RKO (cell line): ENCODE measurements around the gene CACNB3.
"Not testable (repeated sequence)": the region's sequence is repeated elsewhere in the genome, so short reads cannot be mapped to it uniquely, and the experiment has no call there.

ENCODE experiments used
- DNase-seq: peaks from one replicate; pipeline ENCODE4 v3.0.0-alpha.2; 2016; ENCODE audit warnings: low spot score

Gene CACNB3

DNA sequence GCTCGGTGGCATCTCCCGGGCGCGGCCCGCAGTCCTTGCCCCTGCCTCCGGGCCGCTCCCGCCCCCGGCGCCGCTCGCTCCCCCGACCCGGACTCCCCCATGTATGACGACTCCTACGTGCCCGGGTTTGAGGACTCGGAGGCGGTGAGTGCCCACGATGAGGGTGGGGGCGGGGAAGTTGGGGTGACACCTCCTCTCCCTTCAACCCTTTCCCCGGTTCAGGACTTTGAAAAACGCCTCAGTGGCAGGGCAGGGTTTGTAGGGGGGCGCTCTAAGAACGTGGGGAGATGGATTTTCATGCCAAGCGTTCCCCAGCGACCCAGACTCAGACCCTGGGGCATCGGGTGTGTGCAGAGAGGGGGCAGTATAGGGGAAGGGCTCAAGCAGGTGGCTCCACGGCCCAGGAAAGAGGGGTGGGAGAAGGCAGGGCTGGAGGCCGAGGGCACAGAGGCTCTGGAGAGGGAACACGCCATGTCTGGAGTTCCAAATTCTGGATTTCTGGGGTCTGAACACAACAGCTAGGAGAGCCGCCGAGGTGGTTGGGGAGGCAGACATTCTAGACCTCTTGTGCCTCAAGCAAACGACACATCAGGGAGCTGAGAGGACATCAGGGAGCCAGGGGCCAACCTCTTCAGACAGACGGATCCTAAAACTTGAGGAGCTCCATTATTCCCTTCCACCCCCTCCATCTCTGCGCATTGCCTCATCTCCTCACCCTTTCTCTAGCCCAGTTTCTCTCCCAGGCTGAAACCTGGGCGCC is 715 bp downstream of the CACNB3 start:
- DNase-seq: no peak

DNA sequence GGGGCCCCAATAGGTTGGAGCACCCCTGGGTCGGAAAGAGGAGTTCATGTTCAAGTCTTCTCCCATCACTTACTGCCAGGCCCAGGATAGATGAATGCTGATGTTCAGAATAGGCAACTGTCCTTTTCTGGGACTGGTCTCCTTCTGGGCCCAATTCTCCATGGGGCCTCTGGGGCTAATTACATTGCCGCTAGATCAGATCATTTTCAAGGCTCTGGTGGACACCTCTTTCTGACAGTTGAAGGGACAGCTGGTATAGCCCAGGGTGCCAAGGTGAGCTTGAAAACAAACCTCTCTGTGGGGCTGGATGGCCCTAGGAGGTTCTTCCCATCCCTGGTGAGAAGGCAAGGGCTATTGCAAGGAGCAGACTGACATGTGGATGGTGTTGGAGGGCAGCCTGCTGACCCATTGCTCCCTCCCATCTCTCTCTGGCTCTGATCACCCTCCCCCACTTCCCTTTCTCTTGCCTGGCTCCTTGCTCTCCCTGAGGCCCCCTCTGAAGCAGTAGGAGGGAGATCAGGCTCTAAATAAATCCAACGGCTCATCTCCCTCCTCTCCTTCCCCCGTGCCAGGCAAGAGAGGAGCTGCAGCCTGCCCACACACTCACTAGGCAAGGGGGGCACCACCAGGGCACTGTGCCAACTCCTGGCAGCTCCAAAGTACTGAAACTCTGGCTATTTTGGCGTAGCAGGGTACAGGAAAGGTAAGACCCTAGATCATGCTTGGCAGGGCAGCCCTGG is 1.9 kb downstream of the CACNB3 start:
- no peak for DNase-seq

DNA sequence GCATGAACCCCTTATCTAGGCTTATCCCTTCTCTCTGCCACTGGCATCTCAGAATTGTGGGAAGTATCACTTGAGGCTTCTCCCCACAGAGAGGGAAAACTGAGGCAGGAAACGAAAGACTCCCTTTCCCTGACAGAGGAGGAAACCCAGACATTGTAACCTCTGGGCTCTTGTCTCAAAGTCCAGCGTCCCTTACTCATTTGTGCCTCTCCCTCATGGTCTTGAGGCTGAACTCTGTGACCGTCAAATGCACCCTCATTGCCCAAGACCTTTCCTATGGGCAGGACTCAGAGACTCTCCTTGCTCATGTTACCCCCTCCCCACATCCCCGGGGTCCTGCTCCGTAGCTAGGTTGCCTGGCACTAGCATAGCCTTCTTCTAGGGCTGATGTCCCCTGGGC is 3.8 kb downstream of the CACNB3 start:
- DNase-seq: no peak

DNA sequence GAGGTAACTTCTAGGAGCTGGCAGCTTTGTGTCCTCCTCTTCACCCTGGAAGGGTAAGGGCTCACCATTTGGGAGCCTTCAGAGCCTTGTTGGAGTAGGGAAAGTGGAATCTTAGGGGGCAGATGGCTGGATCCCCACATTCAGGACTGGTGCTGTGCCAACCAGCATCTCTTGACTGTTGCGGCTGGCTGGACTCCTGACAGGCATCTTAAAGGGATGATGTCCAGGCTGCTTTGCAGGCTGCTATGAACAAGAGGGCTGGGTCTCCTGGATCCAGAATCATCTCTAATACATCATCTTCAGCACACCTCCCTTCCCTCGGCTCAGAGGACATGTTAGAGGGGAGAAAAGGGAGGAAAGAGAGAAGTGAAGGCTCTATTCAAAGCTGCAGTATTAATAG is 4.4 kb downstream of the CACNB3 start:
- no peak for DNase-seq

DNA sequence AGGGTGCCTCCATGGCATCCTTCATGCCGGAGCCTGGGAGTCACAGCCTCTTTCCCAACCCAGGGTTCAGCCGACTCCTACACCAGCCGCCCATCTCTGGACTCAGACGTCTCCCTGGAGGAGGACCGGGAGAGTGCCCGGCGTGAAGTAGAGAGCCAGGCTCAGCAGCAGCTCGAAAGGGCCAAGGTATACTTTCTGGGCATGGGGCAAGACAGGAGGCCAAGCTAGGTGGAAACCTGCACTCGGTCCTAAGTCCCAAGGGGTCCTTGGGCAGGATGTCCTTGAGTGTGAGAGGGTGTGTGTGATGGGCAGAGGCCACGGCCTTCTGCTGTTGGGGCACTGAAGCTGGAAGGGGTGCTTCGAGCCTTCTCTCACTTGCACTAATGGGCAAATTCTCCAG is 5.0 kb downstream of the CACNB3 start:
- DNase-seq: no peak

DNA sequence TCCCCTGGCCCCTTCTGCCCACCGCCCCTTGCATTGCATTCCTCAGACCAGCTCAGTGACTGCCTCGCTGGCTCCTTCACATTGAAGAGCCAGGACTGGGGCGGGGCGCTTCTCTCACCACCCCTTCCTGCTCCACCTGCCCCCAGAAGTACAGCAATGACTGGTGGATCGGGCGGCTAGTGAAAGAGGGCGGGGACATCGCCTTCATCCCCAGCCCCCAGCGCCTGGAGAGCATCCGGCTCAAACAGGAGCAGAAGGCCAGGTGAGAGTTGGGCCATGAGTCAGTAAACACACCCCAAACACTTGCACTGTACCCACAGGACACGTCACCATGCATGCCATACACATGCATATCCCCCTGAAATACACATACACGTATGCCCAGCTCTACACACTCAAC is 5.8 kb downstream of the CACNB3 start:
- DNase-seq: no peak

DNA sequence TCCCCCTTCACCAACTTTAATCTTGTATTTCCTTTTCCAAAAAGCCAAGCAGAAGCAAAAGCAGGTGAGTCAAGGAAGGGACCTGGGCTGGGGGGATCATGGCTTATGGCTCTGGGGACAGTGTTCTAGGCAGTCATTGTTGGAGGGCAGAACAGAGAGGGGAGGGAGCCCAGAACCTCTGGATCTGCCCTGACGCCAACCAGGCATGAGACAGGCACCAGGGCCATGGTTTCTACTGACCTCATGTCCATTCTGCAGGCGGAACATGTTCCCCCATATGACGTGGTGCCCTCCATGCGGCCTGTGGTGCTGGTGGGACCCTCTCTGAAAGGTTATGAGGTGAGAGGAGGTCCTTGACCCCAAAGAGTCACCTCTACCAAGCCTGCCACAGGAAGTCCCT is 6.6 kb downstream of the CACNB3 start:
- DNase-seq: no peak

DNA sequence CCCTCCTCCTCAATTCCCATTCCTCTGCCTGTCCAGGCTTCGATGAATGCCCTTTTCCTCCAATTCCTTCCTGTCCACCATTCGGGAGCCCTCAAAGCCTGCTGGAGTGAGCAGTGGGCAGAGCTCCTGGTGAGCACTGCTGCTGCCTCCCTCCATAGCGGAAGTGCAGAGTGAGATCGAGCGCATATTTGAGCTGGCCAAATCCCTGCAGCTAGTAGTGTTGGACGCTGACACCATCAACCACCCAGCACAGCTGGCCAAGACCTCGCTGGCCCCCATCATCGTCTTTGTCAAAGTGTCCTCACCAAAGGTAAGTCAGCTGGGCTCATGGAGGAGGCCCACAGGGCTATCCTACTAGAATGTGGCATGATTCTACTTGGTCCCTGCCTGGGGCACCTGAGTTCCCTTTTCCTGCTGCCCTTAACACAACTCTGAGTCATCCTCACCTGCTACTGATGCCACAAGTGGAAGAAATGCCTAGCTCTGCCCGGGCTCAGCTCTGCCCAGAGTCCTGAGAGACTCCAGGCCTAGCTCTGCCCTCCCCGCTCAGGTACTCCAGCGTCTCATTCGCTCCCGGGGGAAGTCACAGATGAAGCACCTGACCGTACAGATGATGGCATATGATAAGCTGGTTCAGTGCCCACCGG is 8.0 kb downstream of the CACNB3 start:
- DNase-seq: no peak

DNA sequence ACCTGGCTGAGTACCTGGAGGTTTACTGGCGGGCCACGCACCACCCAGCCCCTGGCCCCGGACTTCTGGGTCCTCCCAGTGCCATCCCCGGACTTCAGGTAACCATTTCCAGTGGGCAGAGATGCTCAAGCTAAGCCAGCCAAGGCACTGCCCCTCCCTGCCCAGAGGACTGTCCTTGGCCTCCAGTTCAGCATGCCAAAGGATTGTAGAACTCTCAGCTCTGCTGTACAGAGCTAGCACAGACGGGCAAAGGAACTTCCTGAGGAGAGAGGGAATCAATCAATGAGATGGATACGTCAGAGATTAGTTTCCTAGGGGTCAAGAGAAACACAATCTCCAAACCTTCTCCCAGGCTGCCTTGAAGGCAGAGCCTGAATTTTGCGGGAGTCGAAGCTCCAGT is 8.7 kb downstream of the CACNB3 start:
- DNase-seq: no peak

DNA sequence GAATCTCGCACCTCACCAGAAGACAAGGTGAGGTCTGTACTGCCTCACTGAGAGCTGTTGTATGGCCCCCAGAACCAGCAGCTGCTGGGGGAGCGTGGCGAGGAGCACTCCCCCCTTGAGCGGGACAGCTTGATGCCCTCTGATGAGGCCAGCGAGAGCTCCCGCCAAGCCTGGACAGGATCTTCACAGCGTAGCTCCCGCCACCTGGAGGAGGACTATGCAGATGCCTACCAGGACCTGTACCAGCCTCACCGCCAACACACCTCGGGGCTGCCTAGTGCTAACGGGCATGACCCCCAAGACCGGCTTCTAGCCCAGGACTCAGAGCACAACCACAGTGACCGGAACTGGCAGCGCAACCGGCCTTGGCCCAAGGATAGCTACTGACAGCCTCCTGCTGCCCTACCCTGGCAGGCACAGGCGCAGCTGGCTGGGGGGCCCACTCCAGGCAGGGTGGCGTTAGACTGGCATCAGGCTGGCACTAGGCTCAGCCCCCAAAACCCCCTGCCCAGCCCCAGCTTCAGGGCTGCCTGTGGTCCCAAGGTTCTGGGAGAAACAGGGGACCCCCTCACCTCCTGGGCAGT is 9.3 kb downstream of the CACNB3 start:
- DNase-seq: no peak

DNA sequence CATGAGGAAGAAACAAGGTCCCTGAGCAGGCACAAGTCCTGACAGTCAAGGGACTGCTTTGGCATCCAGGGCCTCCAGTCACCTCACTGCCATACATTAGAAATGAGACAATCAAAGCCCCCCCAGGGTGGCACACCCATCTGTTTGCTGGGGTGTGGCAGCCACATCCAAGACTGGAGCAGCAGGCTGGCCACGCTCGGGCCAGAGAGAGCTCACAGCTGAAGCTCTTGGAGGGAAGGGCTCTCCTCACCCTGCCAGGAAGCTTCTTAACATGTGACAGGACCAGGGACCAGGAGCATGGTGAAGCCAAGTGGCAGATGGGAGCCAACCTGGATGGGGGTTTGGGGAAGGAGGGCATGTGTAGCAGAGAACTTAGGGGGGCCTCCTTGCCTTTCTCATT is 10.0 kb downstream of the CACNB3 start:
- no peak for DNase-seq

DNA sequence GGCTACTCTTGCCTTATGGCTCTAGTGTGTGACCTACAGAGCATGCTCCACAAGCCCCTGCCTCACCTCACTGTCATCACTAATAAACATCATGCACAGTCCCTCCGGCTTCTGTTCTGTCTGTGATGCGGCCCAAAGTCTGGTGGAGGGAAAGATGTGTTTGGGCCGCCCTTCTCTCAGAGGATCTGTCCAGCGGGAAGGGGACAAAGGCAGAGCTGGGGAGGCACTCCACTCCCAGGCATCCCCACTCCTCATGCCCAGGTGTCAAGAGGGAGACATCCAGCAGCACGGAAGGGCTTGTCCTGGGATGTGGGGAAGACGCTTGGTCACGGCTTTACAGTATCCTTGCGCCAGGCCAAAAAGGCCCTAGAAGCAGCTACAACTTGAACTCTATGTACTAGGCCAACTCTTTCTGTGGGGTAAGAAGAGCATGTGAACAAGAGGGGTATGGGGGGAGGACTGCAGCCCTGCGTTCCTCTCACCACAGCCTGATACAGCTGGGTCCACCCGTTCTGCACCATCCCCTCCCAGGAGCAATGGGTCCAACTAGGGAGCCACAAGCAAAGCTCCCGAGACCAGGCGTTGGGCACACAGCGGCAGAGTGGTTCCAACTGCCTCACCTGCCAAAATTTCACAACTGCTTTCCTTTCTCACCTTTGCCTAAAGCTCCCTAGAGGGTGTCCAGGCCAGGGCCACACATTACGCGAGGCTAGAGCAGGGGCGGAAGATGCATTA is 10.7 kb downstream of the CACNB3 start:
- DNase-seq: no peak

DNA sequence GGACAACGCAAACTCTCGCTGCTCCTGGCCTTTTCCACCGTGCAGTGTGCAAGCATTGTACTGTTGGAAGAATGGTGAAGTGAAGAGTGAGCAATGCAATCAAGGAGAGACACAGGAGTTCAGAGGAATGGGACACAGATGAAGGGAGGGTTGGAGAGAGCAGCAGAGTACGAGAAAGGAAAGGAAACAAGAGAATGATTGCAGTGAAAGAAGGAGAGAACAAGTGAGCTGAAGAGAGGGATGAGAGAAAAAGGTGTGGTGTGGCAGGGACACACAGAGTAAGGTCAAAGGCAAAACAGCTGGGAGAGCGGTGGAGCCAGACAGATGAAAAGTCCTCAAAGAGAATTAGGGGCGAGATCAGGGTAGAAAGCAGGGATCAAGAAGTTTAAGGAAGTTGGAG is 13.0 kb downstream of the CACNB3 start:
- DNase-seq: no peak

DNA sequence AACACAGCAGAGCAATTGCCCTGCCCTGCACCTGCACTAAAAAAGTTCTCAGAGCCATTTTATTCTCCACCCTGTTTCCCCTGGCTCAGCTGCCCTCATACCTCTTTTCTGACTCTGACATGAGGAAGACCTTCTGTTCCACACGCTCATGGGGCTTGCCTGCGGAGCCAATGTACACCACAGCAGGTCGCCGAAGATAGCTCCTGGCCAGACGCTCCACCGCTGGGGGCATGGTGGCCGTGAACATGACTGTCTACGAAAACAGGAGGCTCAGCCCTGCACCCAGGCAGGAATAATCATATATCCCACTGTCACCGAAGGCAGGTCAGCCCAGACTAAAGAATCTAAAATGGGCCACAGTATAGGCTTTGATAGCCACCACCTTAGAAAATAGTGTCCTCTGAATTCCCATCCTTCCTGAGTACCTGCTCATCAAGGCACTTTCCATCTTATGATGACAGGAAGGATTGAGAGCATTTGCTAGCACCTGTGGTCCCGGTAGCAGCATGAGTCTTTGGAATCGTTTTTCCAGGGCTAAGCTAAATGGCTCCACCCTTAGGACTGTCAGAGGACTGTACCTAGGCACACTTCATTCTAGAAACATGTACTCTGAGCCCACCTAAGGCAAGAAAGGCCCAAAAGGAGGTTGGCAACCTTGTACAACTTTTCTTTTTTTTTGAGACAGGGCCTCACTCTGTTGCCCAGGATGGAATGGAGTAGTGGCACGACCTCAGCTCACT is 14.2 kb downstream of the CACNB3 start:
- DNase-seq: no peak

DNA sequence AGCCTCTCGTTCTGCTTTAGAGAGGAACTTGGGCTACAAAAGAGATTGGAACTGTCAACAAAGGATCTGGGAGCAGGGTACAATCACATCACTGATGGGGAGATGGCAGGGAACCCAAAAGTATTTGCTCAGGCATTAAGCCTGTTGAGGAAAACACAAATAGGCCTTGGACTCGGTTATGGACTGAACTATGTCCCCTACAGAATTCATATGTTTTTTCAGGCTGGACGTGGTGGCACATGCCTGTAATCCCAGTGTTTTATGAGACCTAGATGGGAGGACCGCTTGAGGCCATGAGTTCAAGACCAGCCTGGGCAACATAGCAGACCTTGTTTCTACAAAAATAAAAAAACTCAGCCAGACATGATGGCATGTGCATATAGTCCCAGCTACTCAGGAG is 19.8 kb downstream of the CACNB3 start:
- DNase-seq: no peak

DNA sequence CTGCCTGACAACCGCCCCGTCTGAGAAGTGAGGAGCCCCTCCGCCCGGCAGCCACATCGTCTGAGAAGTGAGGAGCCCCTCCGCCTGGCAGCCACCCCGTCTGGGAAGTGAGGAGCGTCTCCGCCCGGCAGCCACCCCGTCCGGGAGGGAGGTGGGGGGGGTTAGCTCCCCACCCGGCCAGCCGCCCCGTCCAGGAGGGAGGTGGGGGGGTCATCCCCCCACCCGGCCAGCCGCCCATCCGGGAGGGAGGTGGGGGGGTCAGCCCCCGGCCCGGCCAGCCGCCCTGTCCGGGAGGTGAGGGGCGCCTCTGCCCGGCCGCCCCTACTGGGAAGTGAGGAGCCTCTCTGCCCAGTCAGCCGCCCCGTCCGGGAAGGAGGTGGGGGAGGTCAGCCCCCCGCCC is 23.7 kb downstream of the CACNB3 start:
- not testable (repeated sequence) for DNase-seq

DNA sequence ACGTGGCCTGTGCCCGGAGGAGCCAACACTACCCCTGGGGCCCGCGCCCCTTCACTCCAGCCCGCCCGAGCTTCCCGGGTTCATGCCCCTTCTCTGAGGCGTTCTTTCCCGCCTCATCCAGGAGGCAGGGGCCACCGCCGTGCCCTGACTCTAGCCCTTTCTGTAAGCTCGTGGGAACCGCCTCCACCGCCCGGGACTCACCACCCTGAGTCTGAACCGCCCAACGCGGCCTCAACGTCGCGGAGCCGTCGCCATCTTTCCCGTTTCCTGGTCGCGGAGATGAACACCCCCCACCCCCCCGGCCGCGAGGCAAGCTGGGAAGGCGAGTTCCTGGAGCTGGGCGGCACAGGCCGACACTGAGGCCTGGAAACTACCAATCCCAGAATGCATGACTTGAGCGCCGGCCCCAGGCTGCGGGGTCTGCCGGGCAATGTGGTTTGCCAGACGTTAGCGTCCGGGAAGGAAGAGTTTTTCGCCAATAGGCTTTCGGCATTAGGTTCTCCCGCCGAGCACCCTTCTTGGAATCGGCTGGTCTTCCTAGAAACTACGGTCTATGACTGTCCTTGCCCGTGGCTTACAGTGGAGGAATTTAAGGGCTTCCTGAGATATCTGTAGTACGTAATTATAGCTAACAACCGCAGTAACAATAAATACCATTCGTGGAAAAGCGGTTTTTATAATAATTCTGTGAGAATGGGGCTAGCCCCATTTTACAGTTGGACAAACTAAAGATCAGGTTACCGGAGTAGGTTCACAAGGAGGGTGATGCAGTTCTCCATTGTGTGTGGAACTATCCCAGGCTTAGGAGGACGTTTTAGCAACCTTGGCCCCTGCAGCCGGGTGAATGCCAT is 33.8 kb downstream of the CACNB3 start, which contains the start of gene DDX23:
DDX23 (minus strand) TSS at position 281 of the 851 bp plus-strand sequence. CDS start 6,381 bp downstream, outside the sequence.
- DNase-seq: peak; percentile 98

DNA sequence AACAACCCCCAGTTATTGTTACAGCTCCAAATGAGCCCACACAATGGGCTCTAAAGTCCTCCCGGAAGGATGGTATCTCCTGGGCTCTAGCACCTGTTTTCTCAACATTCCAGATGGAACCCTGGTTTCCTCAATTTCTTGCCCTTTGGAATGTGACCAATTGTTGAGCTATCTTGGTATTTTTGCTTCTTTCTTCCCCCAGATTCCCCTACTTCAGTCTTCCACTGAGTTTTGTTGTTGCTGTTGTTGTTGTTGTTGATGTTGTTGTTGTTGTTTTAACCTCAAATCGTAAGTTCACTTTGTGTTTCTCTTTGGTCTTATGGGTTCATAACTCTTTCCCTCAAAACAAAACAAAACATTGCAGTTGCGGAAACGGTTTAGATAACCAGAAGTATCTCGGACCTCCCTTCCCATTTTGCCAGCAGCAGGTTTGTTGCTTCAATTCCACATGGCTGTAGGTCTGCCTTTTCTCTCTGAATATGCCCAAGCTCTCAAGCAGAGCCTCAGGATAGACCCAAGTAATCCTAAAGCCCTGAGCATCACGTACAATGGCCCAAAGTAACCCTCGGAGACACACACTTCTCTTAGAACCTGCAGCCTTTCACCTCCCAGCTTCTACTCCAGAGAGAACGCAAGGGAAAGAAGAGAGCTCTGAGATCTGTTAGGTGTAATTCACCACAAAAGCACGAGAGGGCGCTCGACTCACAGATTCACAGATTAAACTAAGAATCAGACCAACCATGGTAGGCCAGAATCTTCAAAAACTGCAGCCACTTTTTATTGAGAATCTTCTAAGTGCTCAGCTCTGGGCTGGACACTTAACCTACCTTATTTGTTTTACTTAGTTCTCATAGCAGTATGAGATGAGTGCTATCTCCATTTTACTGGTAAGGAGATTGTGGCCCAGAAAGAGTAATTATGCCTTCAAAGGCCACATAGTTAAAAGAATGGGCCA is 34.7 kb downstream of the CACNB3 start:
- DNase-seq: peak; percentile 90

DNA sequence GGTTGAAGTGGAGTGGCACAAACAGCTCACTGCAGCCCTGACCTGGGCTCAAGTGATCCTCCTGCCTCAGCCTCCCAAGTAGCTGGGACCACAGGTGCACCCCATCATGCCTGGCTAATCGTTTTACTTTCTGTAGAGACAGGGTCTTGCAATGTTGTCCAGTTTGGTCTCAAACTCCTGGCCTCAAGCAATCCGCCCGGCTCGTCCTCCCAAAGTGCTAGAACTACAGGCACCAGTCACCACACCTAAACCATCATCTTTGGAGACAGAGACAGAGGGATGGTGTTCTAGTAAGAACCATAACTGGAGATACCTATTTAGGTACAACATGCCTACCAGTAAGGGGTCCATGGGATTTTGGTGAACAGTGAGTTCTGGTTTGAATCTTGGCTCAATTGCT is 36.2 kb downstream of the CACNB3 start:
- no peak for DNase-seq
